GM12878 (cell line): Measurements from ENCODE around the gene BRINP3. TPM values are rescaled to one million over a fixed set of nuclear protein-coding genes. Genes with fewer than 3 reads are reported as not detected.

Source experiments
- ATAC-seq: fragments of 200-7000 bp; cut with Tn5 transposase; 3 replicates; pipeline ENCODE4 v1.9.1; 2020; ENCODE audit warnings: mild to moderate bottlenecking, moderate library complexity
- BruUV-seq: library from RNA; stranded (reverse); fragments of 400-500 nt; replicated peaks from 2 replicates; lab custom pipeline; 2021; lab: Mats Ljungman, UMichigan
- CTCF ChIA-PET: fragments of 300-600 bp; sonication (Branson Sonifier 250); formaldehyde crosslinking; extraction: SDS; loops from one replicate; lab custom pipeline; 2021; ENCODE audit warnings: inconsistent platforms; lab: Yijun Ruan, JAX
- POLR2A ChIA-PET: fragments of 350-600 bp; formaldehyde crosslinking; extraction: SDS; loops from one replicate; lab custom pipeline; 2021; ENCODE audit warnings: inconsistent platforms; lab: Charles Lee
- RAD21 ChIA-PET: fragments of 300-600 bp; sonication (Branson Sonifier 250); formaldehyde crosslinking; loops from one replicate; lab custom pipeline; 2023; ENCODE audit warnings: antibody characterized with exemption; ENCODE audit not compliant: unreplicated experiment; lab: Charles Lee
- SMC1A ChIA-PET: fragments of 300-600 bp; sonication (Branson Sonifier 250); formaldehyde crosslinking; loops from one replicate; lab custom pipeline; 2023; ENCODE audit not compliant: unreplicated experiment, uncharacterized antibody; lab: Charles Lee
- DNase-seq: peaks from one replicate; pipeline ENCODE4 v3.0.0-alpha.2; 2011; ENCODE audit warnings: low read depth, low spot score
- FAIRE-seq: peaks from 3 replicates; lab custom pipeline; 2011; peaks lifted over from hg19 to GRCh38; lab: Jason Lieb, UNC
- H2AFZ ChIP-seq: 2 replicates; pipeline ENCODE4 v1.6.0; 2011; ENCODE audit warnings: low read depth, low read length, control low read depth; ENCODE audit not compliant: control insufficient read depth
- H3K27ac ChIP-seq: 2 replicates; pipeline ENCODE4 v1.5.1; 2011; ENCODE audit warnings: control low read depth; ENCODE audit not compliant: control insufficient read depth, insufficient read depth
- H3K27me3 ChIP-seq, 2 experiments: replicated peaks in 1 of 2; 2 replicates each; pipeline versions ENCODE4 v1.6.0 to v1.6.1; 2011; ENCODE audit warnings: low read length in 1 of 2; ENCODE audit not compliant: control insufficient read depth in 2 of 2, insufficient read depth in 2 of 2
- H3K36me3 ChIP-seq, 2 experiments: 2 replicates each; pipeline ENCODE4 v1.5.1; 2011; ENCODE audit warnings: low read length in 1 of 2; ENCODE audit not compliant: control insufficient read depth in 2 of 2, insufficient read depth in 2 of 2
- H3K4me1 ChIP-seq: 2 replicates; pipeline ENCODE4 v1.6.1; 2011; ENCODE audit warnings: mild to moderate bottlenecking, low read length, moderate library complexity, mixed read lengths; ENCODE audit not compliant: control insufficient read depth, insufficient read depth
- H3K4me2 ChIP-seq: 2 replicates; pipeline ENCODE4 v1.6.0; 2011; ENCODE audit warnings: control low read depth; ENCODE audit not compliant: control insufficient read depth, insufficient read depth
- H3K4me3 ChIP-seq: fragments of 200-600 bp; sonication (generic); 2 replicates; pipeline ENCODE4 v1.5.1; 2016
- H3K79me2 ChIP-seq: 2 replicates; pipeline ENCODE4 v1.6.0; 2011; ENCODE audit warnings: low read length; ENCODE audit not compliant: control insufficient read depth, insufficient read depth
- H3K9ac ChIP-seq: 2 replicates; pipeline ENCODE4 v1.8.0; 2011; ENCODE audit warnings: low read length, control low read depth, mixed read lengths; ENCODE audit not compliant: control insufficient read depth, insufficient read depth
- H3K9me3 ChIP-seq: replicated peaks from 3 replicates; pipeline ENCODE4 v1.5.1; 2011; ENCODE audit warnings: mild to moderate bottlenecking, low read length; ENCODE audit not compliant: control insufficient read depth, insufficient read depth
- H4K20me1 ChIP-seq: 2 replicates; pipeline ENCODE4 v1.6.0; 2011; ENCODE audit not compliant: control insufficient read depth, insufficient read depth
- BACH1 ChIP-seq: fragments of 450-650 bp; IDR thresholded peaks from 2 replicates; pipeline ENCODE4 v1.6.1; 2017; ENCODE audit warnings: mild to moderate bottlenecking, borderline replicate concordance
- CEBPB ChIP-seq, 2 experiments: fragments of 150-350 bp in 1 of 2; IDR thresholded peaks; 2 replicates each; pipeline ENCODE4 v1.6.1; 2012 to 2014; ENCODE audit warnings: low read depth in 2 of 2, low read length in 2 of 2, borderline replicate concordance in 1 of 2, inconsistent platforms in 1 of 2
- FOXK2 ChIP-seq: fragments of 450-650 bp; IDR thresholded peaks from 2 replicates; pipeline ENCODE4 v1.6.1; 2017; ENCODE audit warnings: mild to moderate bottlenecking, moderate library complexity
- HDAC6 ChIP-seq: fragments of 200-600 bp; sonication (generic); IDR thresholded peaks from one replicate; pipeline ENCODE4 v1.8.0; 2017; ENCODE audit warnings: antibody characterized with exemption; ENCODE audit not compliant: unreplicated experiment
- LARP7 ChIP-seq: fragments of 450-650 bp; IDR thresholded peaks from 2 replicates; pipeline ENCODE4 v1.6.1; 2017; ENCODE audit warnings: mild to moderate bottlenecking
- NFXL1 ChIP-seq: fragments of 450-650 bp; IDR thresholded peaks from 2 replicates; pipeline ENCODE4 v1.6.1; 2017; ENCODE audit warnings: antibody characterized with exemption, mild to moderate bottlenecking, borderline replicate concordance
- PKNOX1 ChIP-seq: fragments of 450-650 bp; IDR thresholded peaks from 2 replicates; pipeline ENCODE4 v1.6.1; 2016; ENCODE audit warnings: mild to moderate bottlenecking
- RBBP5 ChIP-seq: fragments of 200-600 bp; sonication (generic); conservative IDR thresholded peaks from 2 replicates; pipeline ENCODE4 v1.6.1; 2016
- SKIL ChIP-seq: fragments of 450-650 bp; IDR thresholded peaks from 2 replicates; pipeline ENCODE4 v1.6.1; 2017; ENCODE audit warnings: mild to moderate bottlenecking, low read depth, inconsistent platforms; ENCODE audit not compliant: poor library complexity, severe bottlenecking
- SRF ChIP-seq, 2 experiments: IDR thresholded peaks; 2 replicates each; pipeline ENCODE4 v1.6.1; 2011; ENCODE audit warnings: low read depth in 2 of 2, low read length in 2 of 2, mild to moderate bottlenecking in 1 of 2, moderate library complexity in 1 of 2
- STAT1 ChIP-seq: fragments of 450-650 bp; conservative IDR thresholded peaks from 2 replicates; pipeline ENCODE4 v1.6.1; 2014; ENCODE audit warnings: antibody characterized with exemption, mild to moderate bottlenecking
- STAT3 ChIP-seq: IDR thresholded peaks from 2 replicates; pipeline ENCODE4 v1.6.1; 2011; ENCODE audit warnings: low read depth, low read length, improper control_type of control experiment
- SUZ12 ChIP-seq: fragments of 200-600 bp; sonication (generic); IDR thresholded peaks from one replicate; pipeline ENCODE4 v1.6.1; 2018; ENCODE audit warnings: antibody characterized with exemption, mild to moderate bottlenecking; ENCODE audit not compliant: unreplicated experiment
- USF2 ChIP-seq: IDR thresholded peaks from 2 replicates; pipeline ENCODE4 v1.6.1; 2011; ENCODE audit warnings: low read depth, low read length, improper control_type of control experiment, borderline replicate concordance
- ZNF592 ChIP-seq: fragments of 450-650 bp; IDR thresholded peaks from 2 replicates; pipeline ENCODE4 v1.6.1; 2017; ENCODE audit warnings: mild to moderate bottlenecking, moderate library complexity
- WGBS: methylation state at CpG from one replicate; pipeline ENCODE4 v1.1.6; 2016; ENCODE audit warnings: low lambda C conversion rate; ENCODE audit not compliant: insufficient replicate concordance, insufficient coverage; ENCODE audit errors: missing lambda C conversion rate; 5-methylcytosine and 5-hydroxymethylcytosine counted together
- in situ Hi-C: fragments of 300-500 bp; cut with MboI; formaldehyde crosslinking; loops from 9 replicates; pipeline ENCODE4 v1.14.3; 2018; ENCODE audit warnings: mixed read lengths
- intact Hi-C: fragments of 100-400 bp; cut with micrococcal nuclease; formaldehyde crosslinking; loops from one replicate; pipeline ENCODE4 v1.14.2; 2022; ENCODE audit not compliant: unreplicated experiment
- polyA plus RNA-seq, 11 experiments: library from polyadenylated mRNA; depleted of rRNA in 4 of 11; unstranded in 6 of 11; stranded (reverse) in 5 of 11; fragments of >200 nt; fragmentation: Nextera tagmentation in 4 of 11; fragmentation: Illumina TruSeq in 1 of 11; extraction: Ambion mirVana in 4 of 11; extraction: Trizol in 1 of 11; gene quantifications; 1 replicate in 1 of 11; 2 replicates in 10 of 11; pipeline versions ENCODE4 v1.2.1 to v1.2.3, GENCODE V29; 2011 to 2016; ENCODE audit warnings: inconsistent platforms in 2 of 11, missing spikeins in 2 of 11, low read depth in 1 of 11
- total RNA-seq, 4 experiments: library from RNA; depleted of rRNA in 3 of 4; stranded (reverse); fragments of >200 nt in 3 of 4; fragmentation: Illumina TruSeq in 1 of 4; extraction: Trizol in 1 of 4; gene quantifications; 2 replicates each; pipeline versions ENCODE4 v1.2.1 to v1.2.3, GENCODE V29; 2013 to 2021

BRINP3 gene
- total and polyA plus RNA-seq, 10 of the 15 experiments (the other 5 are each of a cell fraction or from before 2014, with no cell fraction given): under 0.01 TPM; not detected in 9

GRCh38 chr1:190476321-190476720, 1.3 kb downstream of the BRINP3 start:
- ChIA-PET CTCF (no interaction called here), SMC1A (no interaction called here), POLR2A (interaction anchor here (0.7 kb wide), 1 partner anchor 613 kb away, joined by 3 read pairs; no protein-coding TSS in a partner anchor), RAD21 (no interaction called here)
- H3K79me2 ChIP-seq: no peaks in the 10 kb centered on the region
- no peak overlapping the region for H3K4me3 ChIP-seq
- no peak for ATAC-seq
- no peak for DNase-seq
- H3K36me3 ChIP-seq: no peaks in the 10 kb centered on the region
- under 1% methylated on average over 5 of the region's 5 CpGs for WGBS
- FAIRE-seq: no peak
- H3K4me2 ChIP-seq: no peak overlapping the region
- H2AFZ ChIP-seq: no peak overlapping the region
- H4K20me1 ChIP-seq: no peaks in the 10 kb centered on the region
- no peak overlapping the region for H3K27ac ChIP-seq
- H3K9me3 ChIP-seq: no peaks in the 10 kb centered on the region
- intact Hi-C loops: no loop called here
- H3K4me1 ChIP-seq: no peaks in the 10 kb centered on the region
- H3K9ac ChIP-seq: no peak overlapping the region
- no TSS peak for BruUV-seq
- H3K27me3 ChIP-seq: peaks cover 2 to 8% of the 10 kb centered on the region in 2 experiments
- in situ Hi-C loops: no loop called here
- TF ChIP-seq ZNF592: no peak
- TF ChIP-seq USF2: no peak
- no peak for TF ChIP-seq STAT3
- TF ChIP-seq STAT1: no peak
- TF ChIP-seq HDAC6: no peak
- TF ChIP-seq RBBP5: no peak
- TF ChIP-seq SUZ12: no peak
- TF ChIP-seq SRF (IDR thresholded peaks at IDR 0.05; ENCODE audit: low read depth in 2 of 2, low read length in 2 of 2): no peak
- no peak for TF ChIP-seq NFXL1
- no peak for TF ChIP-seq PKNOX1
- TF ChIP-seq FOXK2: no peak
- TF ChIP-seq CEBPB (IDR thresholded peaks at IDR 0.05; ENCODE audit: borderline replicate concordance in 1 of 2, low read depth in 2 of 2, low read length in 2 of 2): no peak
- no peak for TF ChIP-seq LARP7
- TF ChIP-seq SKIL: no peak
- TF ChIP-seq BACH1: no peak
